Activated CD4-positive, alpha-beta T cell treated with anti-CD3 and anti-CD28 coated beads for 36 hours (primary cell): ENCODE results near the gene SPATA13. TPM values are rescaled to one million over a fixed set of nuclear protein-coding genes. Genes with fewer than 3 reads are reported as not detected.
"Not testable (repeated sequence)": the region's sequence is repeated elsewhere in the genome, so short reads cannot be mapped to it uniquely, and the experiment has no call there.

Experiments used
- ATAC-seq: fragments of 200-7000 bp; cut with Tn5 transposase; one replicate; pipeline ENCODE4 v1.10.0; 2021; ENCODE audit warnings: mild to moderate bottlenecking, moderate library complexity
- CTCF ChIA-PET: fragments of 350-600 bp; sonication (Branson Sonifier 250); formaldehyde crosslinking; loops from one replicate; lab custom pipeline; 2021; ENCODE audit warnings: antibody characterized with exemption; lab: Charles Lee
- POLR2A ChIA-PET: fragments of 350-600 bp; sonication (Branson Sonifier 250); formaldehyde crosslinking; loops from one replicate; lab custom pipeline; 2021; ENCODE audit warnings: antibody characterized with exemption, inconsistent platforms; lab: Charles Lee
- DNase-seq: peaks from one replicate; pipeline ENCODE4 v3.0.0-alpha.2; 2020
- H3K27ac Mint-ChIP-seq: one replicate; pipeline ENCODE4 v1.8.0; 2021; ENCODE audit warnings: mixed read lengths
- H3K27me3 Mint-ChIP-seq: one replicate; pipeline ENCODE4 v1.8.0; 2021; ENCODE audit warnings: mixed read lengths
- H3K36me3 Mint-ChIP-seq: one replicate; pipeline ENCODE4 v1.8.0; 2021; ENCODE audit warnings: low read depth, mixed read lengths
- H3K4me1 Mint-ChIP-seq: one replicate; pipeline ENCODE4 v1.8.0; 2021; ENCODE audit warnings: mixed read lengths
- H3K4me3 Mint-ChIP-seq: one replicate; pipeline ENCODE4 v1.8.0; 2021; ENCODE audit warnings: mild to moderate bottlenecking, moderate library complexity, mixed read lengths
- H3K9me3 Mint-ChIP-seq: one replicate; pipeline ENCODE4 v1.8.0; 2021; ENCODE audit warnings: low read depth, mixed read lengths
- intact Hi-C, 2 experiments: fragments of 100-400 bp; cut with DNase I in 1 of 2; cut with micrococcal nuclease in 1 of 2; formaldehyde crosslinking; loops; one replicate each; pipeline versions ENCODE4 v1.14.2 to v1.15.1; 2022 to 2024; cut with DNase I, micrococcal nuclease
- total RNA-seq, 2 experiments: library from RNA; stranded (reverse); gene quantifications; one replicate each; pipeline ENCODE4 v1.2.3, GENCODE V29; 2021

Gene SPATA13
- total RNA-seq, 2 experiments from 2014 or later, result 47.6 to 51.5 TPM

- Mint-ChIP-seq H3K9me3 (no peaks in the 10 kb centered on the region), H3K4me3 (peak overlapping the region; percentile 17), H3K36me3 (no peaks in the 10 kb centered on the region), H3K27me3 (peaks cover 30% of the 10 kb centered on the region), H3K27ac (no peak overlapping the region), H3K4me1 (peaks cover 3% of the 10 kb centered on the region)
- CTCF ChIA-PET, result no interaction called here
- intact Hi-C loops, result loop anchor here in 1 of 2 experiments (10.0 kb wide), 1 partner anchor 227 kb away; no protein-coding TSS in a partner anchor
- DNase-seq (peak; percentile 19), ATAC-seq (peak; percentile 49)
- POLR2A ChIA-PET, result no interaction called here
These were observed 167.6 kb downstream of the SPATA13 start for GRCh38 chr13:24328145-24328544.

GRCh38 chr13:24338721-24339120 is 178.2 kb downstream of the SPATA13 start:
- Mint-ChIP-seq H3K27me3 (no peaks in the 10 kb centered on the region), H3K4me3 (no peak overlapping the region), H3K4me1 (no peaks in the 10 kb centered on the region), H3K36me3 (no peaks in the 10 kb centered on the region), H3K27ac (no peak overlapping the region), H3K9me3 (no peaks in the 10 kb centered on the region)
- intact Hi-C loops, result no loop called here
- POLR2A ChIA-PET, result no interaction called here
- DNase-seq (no peak), ATAC-seq (no peak)
- CTCF ChIA-PET, result no interaction called here

GRCh38 chr13:24339937-24340607 is 179.6 kb downstream of the SPATA13 start:
- ATAC-seq, result no peak
- H3K27me3 Mint-ChIP-seq, result no peaks in the 10 kb centered on the region

GRCh38 chr13:24340608-24340955 is 180.1 kb downstream of the SPATA13 start:
- Mint-ChIP-seq H3K4me1 (no peaks in the 10 kb centered on the region), H3K36me3 (no peaks in the 10 kb centered on the region), H3K9me3 (no peaks in the 10 kb centered on the region), H3K4me3 (no peak overlapping the region), H3K27me3 (no peaks in the 10 kb centered on the region), H3K27ac (no peak overlapping the region)
- ChIA-PET POLR2A (no interaction called here), CTCF (interaction anchor here (0.6 kb wide), 1 partner anchor 359 kb away, joined by 3 read pairs; no protein-coding TSS in a partner anchor)
- no peak for ATAC-seq
- DNase-seq, result no peak
- intact Hi-C loops, result no loop called here

More at GRCh38 chr13:24339937-24340607, 179.6 kb downstream of the SPATA13 start:
- CTCF ChIA-PET, result interaction anchor here (0.6 kb wide), 1 partner anchor 359 kb away, joined by 3 read pairs; no protein-coding TSS in a partner anchor
- Mint-ChIP-seq H3K27ac (no peak overlapping the region), H3K4me3 (no peak overlapping the region), H3K9me3 (no peaks in the 10 kb centered on the region), H3K36me3 (no peaks in the 10 kb centered on the region), H3K4me1 (no peaks in the 10 kb centered on the region)
- POLR2A ChIA-PET, result interaction anchor here (0.5 kb wide), 1 partner anchor 760 kb away, joined by 5 read pairs; no protein-coding TSS in a partner anchor
- DNase-seq, result no peak
- intact Hi-C loops, result no loop called here

GRCh38 chr13:24341439-24341838 is 180.9 kb downstream of the SPATA13 start:
- no peaks in the 10 kb centered on the region for H3K4me1 Mint-ChIP-seq
- ATAC-seq, result no peak
- H3K27me3 Mint-ChIP-seq, result no peaks in the 10 kb centered on the region
- ChIA-PET POLR2A (no interaction called here), CTCF (interaction anchor here (0.8 kb wide), 1 partner anchor 40 kb away, joined by 3 read pairs; no protein-coding TSS in a partner anchor)
- no peak for DNase-seq
- H3K9me3 Mint-ChIP-seq, result no peaks in the 10 kb centered on the region
- no peak overlapping the region for H3K4me3 Mint-ChIP-seq
- intact Hi-C loops, result no loop called here
- H3K36me3 Mint-ChIP-seq, result no peaks in the 10 kb centered on the region
- no peak overlapping the region for H3K27ac Mint-ChIP-seq

GRCh38 chr13:24348385-24348784 is 187.9 kb downstream of the SPATA13 start:
- Mint-ChIP-seq H3K27ac (no peak overlapping the region), H3K9me3 (no peaks in the 10 kb centered on the region), H3K36me3 (no peaks in the 10 kb centered on the region), H3K27me3 (no peaks in the 10 kb centered on the region), H3K4me1 (no peaks in the 10 kb centered on the region), H3K4me3 (no peak overlapping the region)
- intact Hi-C loops, result no loop called here
- ChIA-PET POLR2A (no interaction called here), CTCF (no interaction called here)
- ATAC-seq (no peak), DNase-seq (no peak)

- H3K36me3 Mint-ChIP-seq, result no peaks in the 10 kb centered on the region
- intact Hi-C loops, result no loop called here
- no peak overlapping the region for H3K27ac Mint-ChIP-seq
- H3K4me3 Mint-ChIP-seq, result no peak overlapping the region
- CTCF ChIA-PET, result interaction anchor here (0.6 kb wide), 2 partner anchors 30 to 33 kb away, joined by 3 read pairs; no protein-coding TSS in a partner anchor
- H3K9me3 Mint-ChIP-seq, result no peaks in the 10 kb centered on the region
- DNase-seq, result no peak
- H3K4me1 Mint-ChIP-seq, result no peaks in the 10 kb centered on the region
- H3K27me3 Mint-ChIP-seq, result no peaks in the 10 kb centered on the region
- no peak for ATAC-seq
- POLR2A ChIA-PET, result no interaction called here
These were observed 188.4 kb downstream of the SPATA13 start for GRCh38 chr13:24348797-24349515.

GRCh38 chr13:24349778-24350664 is 189.5 kb downstream of the SPATA13 start:
- peak; percentile 47 for ATAC-seq
- H3K9me3 Mint-ChIP-seq, H3K36me3 Mint-ChIP-seq, H3K4me3 Mint-ChIP-seq, H3K27me3 Mint-ChIP-seq, POLR2A ChIA-PET, DNase-seq, H3K27ac Mint-ChIP-seq, H3K4me1 Mint-ChIP-seq: not testable (repeated sequence)
- CTCF ChIA-PET, result interaction anchor here (0.6 kb wide), 2 partner anchors 28 to 32 kb away, joined by 3 read pairs; no protein-coding TSS in a partner anchor
- intact Hi-C loops, result loop anchor here in 1 of 2 experiments (5.0 kb wide), 1 partner anchor 1418 kb away; no protein-coding TSS in a partner anchor

GRCh38 chr13:24351423-24351822 is 190.9 kb downstream of the SPATA13 start:
- intact Hi-C loops, result loop anchor here in 1 of 2 experiments (5.0 kb wide), 1 partner anchor 1419 kb away; no protein-coding TSS in a partner anchor
- H3K4me1 Mint-ChIP-seq, result no peaks in the 10 kb centered on the region
- H3K36me3 Mint-ChIP-seq, result no peaks in the 10 kb centered on the region
- CTCF ChIA-PET, result no interaction called here
- no peak for DNase-seq
- H3K9me3 Mint-ChIP-seq, result no peaks in the 10 kb centered on the region
- no peak overlapping the region for H3K27ac Mint-ChIP-seq
- H3K27me3 Mint-ChIP-seq, result no peaks in the 10 kb centered on the region
- no peak for ATAC-seq
- POLR2A ChIA-PET, result no interaction called here
- no peak overlapping the region for H3K4me3 Mint-ChIP-seq

GRCh38 chr13:24353736-24354135 is 193.2 kb downstream of the SPATA13 start:
- POLR2A ChIA-PET, result no interaction called here
- DNase-seq (no peak), ATAC-seq (no peak)
- H3K9me3 Mint-ChIP-seq, result no peaks in the 10 kb centered on the region
- H3K4me1 Mint-ChIP-seq, result no peaks in the 10 kb centered on the region
- CTCF ChIA-PET, result no interaction called here
- H3K36me3 Mint-ChIP-seq, result no peaks in the 10 kb centered on the region
- no peak overlapping the region for H3K4me3 Mint-ChIP-seq
- H3K27ac Mint-ChIP-seq, result no peak overlapping the region
- intact Hi-C loops, result loop anchor here in 1 of 2 experiments (5.0 kb wide), 1 partner anchor 1421 kb away; no protein-coding TSS in a partner anchor
- no peaks in the 10 kb centered on the region for H3K27me3 Mint-ChIP-seq

GRCh38 chr13:24355103-24355502 is 194.6 kb downstream of the SPATA13 start:
- CTCF ChIA-PET, result no interaction called here
- no peaks in the 10 kb centered on the region for H3K27me3 Mint-ChIP-seq
- POLR2A ChIA-PET, result no interaction called here
- H3K9me3 Mint-ChIP-seq, result no peaks in the 10 kb centered on the region
- H3K36me3 Mint-ChIP-seq, result no peaks in the 10 kb centered on the region
- ATAC-seq (no peak), DNase-seq (no peak)
- no peak overlapping the region for H3K4me3 Mint-ChIP-seq
- H3K27ac Mint-ChIP-seq, result no peak overlapping the region
- H3K4me1 Mint-ChIP-seq, result no peaks in the 10 kb centered on the region
- intact Hi-C loops, result no loop called here
